Kidney epithelial cell (primary cell): ENCODE data around the gene DEDD. TPM values are rescaled to one million over a fixed set of nuclear protein-coding genes. Genes with fewer than 3 reads are reported as not detected.

ENCODE experiments used
- DNase-seq: peaks from one replicate; pipeline ENCODE4 v3.0.0-alpha.2; 2010; ENCODE audit warnings: low read depth
- H3K27me3 ChIP-seq: 2 replicates; pipeline ENCODE4 v1.6.0; 2011; ENCODE audit warnings: low read length; ENCODE audit not compliant: control insufficient read depth, insufficient read depth
- H3K36me3 ChIP-seq: 2 replicates; pipeline ENCODE4 v1.5.1; 2011; ENCODE audit warnings: low read length; ENCODE audit not compliant: control insufficient read depth, insufficient read depth
- H3K4me3 ChIP-seq: 2 replicates; pipeline ENCODE4 v1.5.1; 2011; ENCODE audit warnings: low read depth, mild to moderate bottlenecking, control low read depth, low read length
- total RNA-seq: library from RNA; depleted of rRNA; stranded (reverse); fragments of >200 nt; gene quantifications from 2 replicates; pipeline ENCODE4 v1.2.3, GENCODE V29; 2015
- TF ChIP-seq, protein P1 (sequence below): IDR thresholded peaks from 2 replicates; pipeline ENCODE4 v1.5.1; 2011; ENCODE audit warnings: mild to moderate bottlenecking, moderate library complexity, low read length, control low read depth, inconsistent platforms; ENCODE audit not compliant: insufficient read depth, poor library complexity, severe bottlenecking

The DEDD gene
- total RNA-seq, 1 donor from 2014 or later = 42.1 TPM

DNA sequence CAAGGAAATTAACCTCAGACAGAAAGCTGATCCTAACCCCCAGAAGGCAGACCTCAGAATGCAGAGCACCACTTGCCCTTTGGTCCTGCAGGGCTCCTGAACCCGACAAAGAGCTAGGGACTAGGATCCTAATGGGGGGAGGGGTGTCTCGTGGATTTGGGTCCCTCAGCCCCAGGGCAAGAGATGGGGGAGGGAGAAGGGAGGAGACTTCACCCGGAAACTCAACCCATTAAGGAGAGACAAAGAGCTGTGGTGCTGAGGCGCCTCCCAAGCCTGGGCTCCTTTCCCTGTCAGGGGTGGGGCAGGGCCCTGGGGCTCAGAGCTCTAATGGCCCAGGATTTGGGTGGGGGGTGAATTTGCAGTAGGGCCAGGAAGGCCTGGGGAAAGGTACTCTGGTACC lies 46.0 kb downstream of the DEDD start:
- Histone ChIP-seq H3K36me3 (no peaks in the 10 kb centered on the region), H3K4me3 (no peak overlapping the region), H3K27me3 (no peaks in the 10 kb centered on the region)
- DNase-seq = no peak
- TF ChIP-seq, protein P1, sequence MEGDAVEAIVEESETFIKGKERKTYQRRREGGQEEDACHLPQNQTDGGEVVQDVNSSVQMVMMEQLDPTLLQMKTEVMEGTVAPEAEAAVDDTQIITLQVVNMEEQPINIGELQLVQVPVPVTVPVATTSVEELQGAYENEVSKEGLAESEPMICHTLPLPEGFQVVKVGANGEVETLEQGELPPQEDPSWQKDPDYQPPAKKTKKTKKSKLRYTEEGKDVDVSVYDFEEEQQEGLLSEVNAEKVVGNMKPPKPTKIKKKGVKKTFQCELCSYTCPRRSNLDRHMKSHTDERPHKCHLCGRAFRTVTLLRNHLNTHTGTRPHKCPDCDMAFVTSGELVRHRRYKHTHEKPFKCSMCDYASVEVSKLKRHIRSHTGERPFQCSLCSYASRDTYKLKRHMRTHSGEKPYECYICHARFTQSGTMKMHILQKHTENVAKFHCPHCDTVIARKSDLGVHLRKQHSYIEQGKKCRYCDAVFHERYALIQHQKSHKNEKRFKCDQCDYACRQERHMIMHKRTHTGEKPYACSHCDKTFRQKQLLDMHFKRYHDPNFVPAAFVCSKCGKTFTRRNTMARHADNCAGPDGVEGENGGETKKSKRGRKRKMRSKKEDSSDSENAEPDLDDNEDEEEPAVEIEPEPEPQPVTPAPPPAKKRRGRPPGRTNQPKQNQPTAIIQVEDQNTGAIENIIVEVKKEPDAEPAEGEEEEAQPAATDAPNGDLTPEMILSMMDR = no peak

DNA sequence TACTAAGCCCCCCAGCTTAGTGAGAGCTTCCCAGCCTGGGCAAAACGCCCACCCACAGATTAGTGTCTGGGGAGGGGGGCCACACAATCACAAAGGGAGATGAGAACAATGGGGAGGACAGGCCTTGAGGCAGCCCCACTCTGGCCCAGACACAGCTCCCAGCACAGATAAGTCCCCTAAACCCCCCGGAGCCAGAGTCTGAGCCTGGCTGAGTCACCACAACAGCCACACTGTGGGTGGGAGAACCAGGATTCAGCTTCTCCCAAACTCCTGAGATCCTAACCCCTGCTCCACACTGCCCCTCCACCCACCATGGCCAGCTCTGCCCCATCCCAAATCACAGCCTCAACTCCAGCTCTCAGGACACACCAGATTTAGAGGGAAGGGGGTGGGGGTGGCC lies 47.3 kb downstream of the DEDD start:
- TF ChIP-seq, protein P1 = no peak
- Histone ChIP-seq H3K36me3 (no peaks in the 10 kb centered on the region), H3K4me3 (no peak overlapping the region), H3K27me3 (no peaks in the 10 kb centered on the region)
- no peak for DNase-seq

DNA sequence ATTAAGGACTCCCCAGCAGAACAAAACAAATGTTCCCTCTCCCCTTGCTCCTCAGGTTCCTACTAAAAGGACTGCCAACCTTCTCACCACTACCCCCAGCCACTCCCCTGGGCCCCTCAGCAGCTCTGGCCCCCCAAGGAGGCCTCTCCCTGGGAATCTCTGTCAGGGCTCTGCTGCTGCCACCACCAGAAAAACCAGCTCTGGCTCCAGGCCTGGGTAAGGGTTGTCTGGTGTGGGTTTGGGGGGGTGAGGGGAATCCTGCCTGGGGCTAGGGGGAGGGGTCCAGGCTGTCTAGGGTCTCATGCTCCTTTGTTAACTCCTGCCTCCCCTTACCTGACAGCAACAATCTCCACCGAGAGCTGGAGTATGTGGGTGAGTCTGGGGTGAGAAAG lies 47.9 kb downstream of the DEDD start:
- no peak for DNase-seq
- H3K4me3 ChIP-seq = no peak overlapping the region
- no peaks in the 10 kb centered on the region for H3K36me3 ChIP-seq
- TF ChIP-seq, protein P1 = no peak
- H3K27me3 ChIP-seq = peaks cover under 1% of the 10 kb centered on the region

DNA sequence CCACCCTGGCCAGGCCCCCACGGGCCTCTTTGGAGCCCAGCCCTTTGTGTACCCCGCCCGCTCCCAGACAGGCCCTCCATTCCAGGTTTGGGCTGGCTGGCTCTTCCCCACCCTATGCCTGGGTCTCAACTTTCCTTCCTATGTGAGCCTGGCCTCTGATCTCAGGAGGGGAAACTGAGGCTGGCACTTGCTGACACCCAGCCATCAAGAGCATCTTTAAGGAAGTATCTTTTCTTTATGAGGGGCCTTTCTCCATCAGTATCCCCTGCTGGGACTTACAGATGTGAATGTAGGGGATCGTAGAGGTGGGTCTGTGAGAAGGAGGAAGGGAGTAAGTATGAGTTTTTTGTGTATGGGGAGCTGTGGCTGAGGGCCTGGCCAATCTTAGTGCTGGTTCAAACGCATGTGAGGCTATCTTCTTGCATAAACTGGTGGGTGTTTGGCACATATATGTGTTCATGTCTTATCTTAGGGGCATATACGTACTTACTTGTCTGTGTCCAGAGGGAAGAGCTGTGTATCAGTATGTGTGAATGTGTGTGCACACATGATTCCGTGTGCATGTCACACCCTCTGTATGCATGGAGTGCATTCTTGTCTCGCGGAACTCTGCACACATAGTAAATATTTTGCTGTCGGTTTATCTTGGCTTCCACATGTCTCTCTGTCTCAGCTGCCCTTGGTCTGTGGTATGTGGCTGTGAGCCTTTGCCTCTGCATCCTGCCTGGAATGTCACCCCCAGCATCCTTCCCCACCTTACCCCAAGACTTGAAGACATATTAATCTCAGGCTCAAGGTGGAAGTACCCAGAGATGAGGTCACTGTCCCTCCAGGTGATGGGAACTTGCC lies 48.5 kb downstream of the DEDD start:
- peaks cover 4% of the 10 kb centered on the region for H3K27me3 ChIP-seq
- no peak overlapping the region for H3K4me3 ChIP-seq
- DNase-seq = no peak
- H3K36me3 ChIP-seq = no peaks in the 10 kb centered on the region
- TF ChIP-seq, protein P1 = no peak

DNA sequence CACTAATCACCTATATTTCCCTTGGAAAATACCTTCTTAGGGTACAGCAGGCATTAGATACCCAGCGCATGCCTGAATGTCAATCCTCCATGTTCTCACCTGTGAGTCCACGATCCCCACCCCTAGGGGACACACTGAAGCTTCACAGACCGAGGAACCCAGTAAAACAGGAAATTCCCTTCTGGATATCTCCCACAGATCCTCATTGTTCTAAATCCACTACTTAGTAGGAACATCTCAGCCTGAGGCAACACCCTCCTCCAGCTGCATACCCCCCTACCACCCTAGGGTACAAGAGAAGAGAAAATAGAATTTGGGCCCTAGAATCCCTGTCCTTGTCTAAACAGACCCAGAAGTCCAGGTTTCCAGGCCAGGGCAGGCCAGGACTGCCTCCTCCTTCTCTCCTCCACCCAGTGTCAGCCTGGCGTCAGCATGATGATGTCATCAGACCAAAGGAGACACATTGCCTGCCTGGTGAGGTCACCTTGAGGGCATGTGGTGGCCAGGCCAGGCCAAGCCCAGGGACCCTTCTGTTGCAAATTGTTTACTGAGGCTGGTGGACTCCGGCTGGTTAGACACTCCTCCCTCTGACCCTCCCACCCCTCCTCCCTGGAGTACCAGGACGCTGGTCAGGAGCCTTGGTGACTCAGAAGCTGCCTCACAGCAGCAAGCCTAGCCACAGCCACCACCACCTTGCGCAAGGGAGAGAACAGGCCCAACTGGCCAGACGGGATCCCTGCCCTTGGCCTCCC lies 49.3 kb downstream of the DEDD start:
- Histone ChIP-seq H3K36me3 (no peaks in the 10 kb centered on the region), H3K27me3 (peaks cover 4% of the 10 kb centered on the region), H3K4me3 (no peak overlapping the region)
- TF ChIP-seq, protein P1 = no peak
- DNase-seq = peak; percentile 85

DNA sequence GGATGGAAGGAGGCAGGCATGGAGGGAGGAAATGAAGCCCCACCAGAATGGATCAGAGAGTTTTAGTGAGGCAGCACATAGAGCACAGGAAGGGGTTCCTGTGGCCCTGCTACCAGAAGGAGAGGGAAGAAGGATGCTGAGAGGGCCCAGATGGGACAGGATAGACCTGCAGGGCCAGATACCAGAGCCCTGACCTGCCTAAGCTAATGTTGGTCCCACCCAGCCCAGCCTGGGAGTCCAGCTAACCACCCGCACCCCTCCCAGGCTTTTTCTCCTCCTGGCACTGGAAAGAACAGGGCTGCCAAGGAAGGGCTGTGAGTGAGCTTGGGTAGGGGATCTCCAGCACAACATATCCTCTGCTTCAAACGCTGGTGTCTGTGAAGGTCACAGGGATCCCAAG lies 50.0 kb downstream of the DEDD start:
- peaks cover 4% of the 10 kb centered on the region for H3K27me3 ChIP-seq
- H3K4me3 ChIP-seq = no peak overlapping the region
- no peaks in the 10 kb centered on the region for H3K36me3 ChIP-seq
- no peak for DNase-seq
- TF ChIP-seq, protein P1 = no peak
